Central memory CD4-positive, alpha-beta T cell (primary cell): ENCODE measurements around the gene CRYGC.
"Not testable (repeated sequence)": the region's sequence is repeated elsewhere in the genome, so short reads cannot be mapped to it uniquely, and the experiment has no call there.

ENCODE experiments used
- DNase-seq: peaks from one replicate; pipeline ENCODE4 v3.0.0; 2022
- total RNA-seq, 3 experiments: gene quantifications; one replicate each; lab custom pipeline; 2026; lab: John Stamatoyannopoulos, UW

The CRYGC gene, protein sequence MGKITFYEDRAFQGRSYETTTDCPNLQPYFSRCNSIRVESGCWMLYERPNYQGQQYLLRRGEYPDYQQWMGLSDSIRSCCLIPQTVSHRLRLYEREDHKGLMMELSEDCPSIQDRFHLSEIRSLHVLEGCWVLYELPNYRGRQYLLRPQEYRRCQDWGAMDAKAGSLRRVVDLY
- total RNA-seq: 0 reads per million in 3 experiments

GRCh38 chr2:208129744-208130711, at the start of gene CRYGC:
Gene CRYGC (minus strand): TSS chr2:208129828. CDS start chr2:208129792, 36 bp downstream.
- no peak for DNase-seq

- DNase-seq: no peak
Observed at GRCh38 chr2:208179028-208179609, 49.5 kb upstream of the CRYGC start.

DNA sequence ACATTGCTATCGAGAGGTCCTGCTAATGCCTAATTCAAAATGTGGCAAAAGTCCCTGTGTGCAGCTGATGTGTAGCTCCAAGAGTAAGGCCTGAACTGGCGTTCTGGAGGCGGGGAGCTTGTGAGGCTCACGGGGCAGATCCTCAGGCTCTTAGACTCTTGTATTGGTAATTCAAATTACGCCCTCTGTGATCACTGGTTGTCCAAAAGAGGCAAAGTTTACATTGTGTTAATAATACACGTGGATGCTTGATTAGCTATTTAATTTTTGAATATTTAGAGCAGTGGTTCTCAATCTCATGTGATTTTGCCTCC, 46.2 kb upstream of the CRYGC start:
- no peak for DNase-seq

DNA sequence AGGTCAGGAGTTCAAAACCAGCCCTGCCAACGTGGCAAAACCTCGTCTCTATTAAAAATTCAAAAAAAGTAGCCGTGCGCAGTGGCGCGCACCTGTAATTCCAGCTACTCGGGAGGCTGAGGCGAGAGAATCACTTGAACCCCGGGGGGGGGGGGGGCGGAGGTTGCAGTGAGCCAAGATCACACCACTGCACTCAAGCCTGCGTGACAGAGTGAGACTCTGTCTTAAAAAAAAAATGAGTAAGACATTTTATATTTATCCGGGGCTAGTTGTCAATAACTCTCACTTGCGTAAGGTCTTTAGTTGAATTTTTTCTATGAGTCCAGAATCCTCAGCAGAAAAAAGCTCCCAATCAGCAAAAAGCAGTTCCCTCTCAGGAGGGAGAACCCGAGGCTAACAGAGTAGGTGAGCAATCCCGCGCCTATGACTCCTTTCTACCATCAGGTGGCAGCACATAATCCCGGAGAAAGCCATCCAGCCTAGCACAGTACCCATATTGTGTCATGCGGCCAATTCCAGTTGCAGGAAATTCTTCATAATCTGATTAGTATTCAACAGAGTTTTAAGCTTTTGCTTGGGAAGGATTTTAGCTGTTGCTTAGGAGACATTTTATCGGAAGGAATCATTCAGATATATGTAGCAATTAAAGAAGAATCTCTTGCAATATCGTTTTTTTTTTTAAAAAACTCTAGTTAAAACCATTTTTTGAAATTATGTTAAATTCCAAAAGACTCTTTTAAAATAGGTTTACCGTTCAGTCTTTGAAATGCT, 45.6 kb upstream of the CRYGC start:
- DNase-seq: peak; percentile 24

GRCh38 chr2:208174144-208174543, 44.5 kb upstream of the CRYGC start:
- DNase-seq: no peak

DNA sequence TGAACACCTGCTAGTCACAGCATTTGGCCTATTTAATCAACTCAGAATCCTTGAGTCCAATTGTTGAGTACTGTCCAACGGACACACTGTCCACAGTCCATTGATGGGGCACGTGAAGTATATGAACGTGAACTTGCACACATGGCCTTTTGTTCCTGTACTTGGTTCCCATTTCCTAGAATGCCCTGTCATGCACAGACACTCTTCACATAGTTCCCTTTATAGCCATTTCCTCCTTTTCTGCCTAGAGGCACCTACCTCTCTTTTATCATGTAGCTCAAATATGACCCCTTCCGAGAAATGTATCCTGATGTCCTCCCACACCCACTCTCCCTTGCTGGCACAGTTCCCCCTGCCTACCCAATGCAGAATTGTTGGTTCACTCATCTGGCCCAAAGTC, 42.5 kb upstream of the CRYGC start:
- DNase-seq: no peak

DNA sequence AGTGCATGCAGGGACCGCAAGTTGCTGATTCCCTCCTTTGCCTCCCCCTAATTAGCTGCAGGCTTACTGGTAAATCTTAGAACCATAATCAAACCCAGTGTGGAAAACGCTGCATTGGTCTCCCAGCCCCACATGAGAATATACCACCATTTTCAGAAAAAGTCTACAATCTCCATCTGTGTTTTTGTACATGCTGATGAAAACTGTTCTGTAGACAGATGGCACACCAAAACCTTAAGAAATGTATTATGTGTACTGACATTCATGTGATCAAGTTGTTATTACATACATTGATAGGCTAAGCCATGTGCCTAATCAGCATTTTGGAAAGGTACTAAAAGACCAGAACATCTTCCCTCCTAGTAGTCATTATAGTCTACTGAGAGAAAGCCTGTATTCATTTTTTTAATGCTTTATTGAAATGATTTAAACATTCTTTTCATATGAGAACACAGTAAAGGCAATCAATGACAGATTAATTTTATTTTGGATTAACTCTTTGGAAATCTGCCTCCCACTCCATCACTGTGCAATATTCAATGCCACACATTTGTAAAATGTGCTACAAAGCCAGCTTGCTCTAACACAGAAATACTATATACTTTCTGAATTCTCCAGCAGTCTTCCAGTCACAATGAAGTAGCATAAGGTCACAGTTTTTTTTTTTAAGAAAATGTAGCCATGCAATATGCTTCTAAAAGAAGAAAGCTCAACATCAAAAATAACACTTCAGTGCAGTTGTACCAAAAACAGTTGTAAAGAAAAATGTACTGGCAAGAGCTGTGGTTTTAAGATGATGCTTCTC, 35.5 kb upstream of the CRYGC start:
- no peak for DNase-seq

DNA sequence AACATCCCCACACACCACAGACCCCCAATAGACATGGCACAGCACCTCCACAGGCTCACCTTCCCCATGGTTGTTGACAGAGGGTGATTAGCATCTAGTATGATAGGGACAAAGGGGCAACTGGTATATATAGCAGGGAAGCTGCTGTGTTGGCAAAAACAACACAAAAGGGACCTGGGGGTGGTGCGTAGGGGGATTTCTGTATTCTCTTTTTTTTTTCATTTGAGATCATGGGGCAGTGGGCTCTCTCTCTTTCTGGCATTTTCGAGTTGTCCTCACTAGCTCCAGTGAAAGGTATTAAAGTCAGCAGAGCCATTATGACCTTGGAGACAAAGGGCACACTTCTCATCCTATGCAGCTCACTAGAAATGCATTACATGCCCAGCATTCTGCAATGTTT, 33.9 kb upstream of the CRYGC start, which contains the start of gene CRYGA:
Gene CRYGA, minus strand, starts transcription at position 101 of the 400 bp plus-strand sequence. Its CDS starts 33 bp downstream, at position 68.
- no peak for DNase-seq

DNA sequence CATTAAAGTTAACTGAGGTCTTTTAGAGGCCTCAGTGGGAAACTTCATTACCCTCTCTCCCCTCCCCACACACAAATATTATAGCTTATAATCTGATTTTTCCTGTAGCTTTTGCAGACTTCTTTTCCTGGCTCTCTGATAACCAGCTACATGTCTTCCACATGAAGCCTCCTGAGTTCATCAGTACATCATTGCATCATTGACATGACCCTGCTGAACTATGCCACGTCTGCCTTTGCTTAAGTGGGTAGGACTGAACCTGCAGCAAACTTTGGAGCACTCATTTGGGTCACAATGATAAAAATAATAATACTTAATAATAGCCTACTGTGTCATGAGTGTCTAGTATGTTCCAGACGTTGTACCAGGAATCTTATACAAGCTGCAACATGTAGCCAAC, 26.8 kb upstream of the CRYGC start:
- no peak for DNase-seq

GRCh38 chr2:208153156-208153555, 23.5 kb upstream of the CRYGC start:
- DNase-seq: no peak

GRCh38 chr2:208150956-208151355, 21.3 kb upstream of the CRYGC start:
- no peak for DNase-seq

GRCh38 chr2:208150094-208150493, 20.5 kb upstream of the CRYGC start:
- DNase-seq: no peak

- DNase-seq: no peak
Observed at GRCh38 chr2:208148803-208149202, 19.2 kb upstream of the CRYGC start.

DNA sequence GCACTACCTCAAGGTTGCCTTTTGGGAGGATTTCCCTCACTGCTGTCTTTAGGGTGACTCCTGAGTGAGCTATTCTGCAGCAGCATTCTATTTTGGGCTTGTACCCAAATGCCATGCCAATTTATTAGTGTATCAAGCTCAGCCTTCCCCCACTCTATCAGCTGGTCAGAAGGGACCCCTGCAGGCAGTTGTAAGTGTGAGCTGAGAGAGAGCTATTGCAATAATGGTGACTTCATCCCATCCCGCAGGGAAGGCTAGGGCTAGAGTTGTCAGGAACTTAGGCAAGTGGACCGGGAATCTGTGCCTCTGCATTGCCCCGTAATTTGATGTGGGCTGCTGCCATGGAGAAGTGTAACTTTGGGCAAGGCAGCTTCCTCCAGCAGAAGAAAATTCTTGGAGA, 18.1 kb upstream of the CRYGC start:
- no peak for DNase-seq

DNA sequence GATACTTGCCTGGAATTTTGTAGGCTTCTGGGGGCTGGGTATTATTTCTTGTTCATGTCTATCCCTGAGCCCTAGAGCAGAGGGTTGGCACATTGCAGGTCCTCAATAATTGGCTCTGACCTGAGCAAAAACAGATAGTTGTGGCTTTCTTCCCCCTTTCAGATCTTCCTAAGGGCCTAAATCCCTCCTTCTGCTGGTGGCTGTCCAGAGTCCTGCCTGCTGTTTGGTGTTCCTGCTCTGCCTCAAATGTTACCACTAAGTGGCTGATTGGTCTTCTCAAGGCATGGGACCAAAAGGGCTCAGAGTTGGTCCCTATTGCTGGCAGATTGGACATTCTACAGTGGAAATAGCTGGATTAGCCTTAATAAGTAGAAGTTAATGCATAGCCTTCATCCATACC, 17.4 kb upstream of the CRYGC start:
- DNase-seq: no peak

GRCh38 chr2:208146006-208146405, 16.4 kb upstream of the CRYGC start, which contains the start of gene CRYGB:
Gene CRYGB (minus strand): TSS chr2:208146158. CDS start chr2:208146120, 38 bp downstream.
- DNase-seq: no peak

- no peak for DNase-seq
Observed at GRCh38 chr2:208142925-208143799, 13.5 kb upstream of the CRYGC start.

GRCh38 chr2:208142240-208142924, 12.8 kb upstream of the CRYGC start:
- no peak for DNase-seq

DNA sequence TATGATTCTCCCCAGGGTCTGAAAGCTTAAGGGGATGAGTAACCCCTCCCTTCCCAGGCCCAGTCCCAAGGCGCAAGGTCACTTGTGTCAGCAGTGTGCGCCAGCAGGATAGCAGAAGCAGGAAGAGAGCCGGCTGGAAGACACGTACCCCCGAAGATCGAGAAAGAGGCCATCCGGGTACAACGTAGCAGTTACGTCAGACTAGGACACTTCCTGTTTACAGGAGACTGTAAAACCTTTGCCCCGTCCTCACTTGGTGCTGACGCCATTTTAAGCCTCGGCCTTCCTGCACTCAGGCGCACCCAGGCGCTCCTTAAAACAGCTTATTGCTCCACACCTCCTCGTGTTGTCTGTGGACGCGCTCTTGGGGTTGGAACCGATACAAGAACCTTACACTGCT, 9.8 kb upstream of the CRYGC start:
- no peak for DNase-seq

- not testable (repeated sequence) for DNase-seq
Observed at GRCh38 chr2:208138334-208138733, 8.7 kb upstream of the CRYGC start.
